HuH-7.5 (cell line): Measurements from ENCODE around the gene ZC3H18.

Source experiments
- DNase-seq: peaks from one replicate; pipeline ENCODE4 v3.0.0; 2011; ENCODE audit warnings: low spot score

The ZC3H18 gene

DNA sequence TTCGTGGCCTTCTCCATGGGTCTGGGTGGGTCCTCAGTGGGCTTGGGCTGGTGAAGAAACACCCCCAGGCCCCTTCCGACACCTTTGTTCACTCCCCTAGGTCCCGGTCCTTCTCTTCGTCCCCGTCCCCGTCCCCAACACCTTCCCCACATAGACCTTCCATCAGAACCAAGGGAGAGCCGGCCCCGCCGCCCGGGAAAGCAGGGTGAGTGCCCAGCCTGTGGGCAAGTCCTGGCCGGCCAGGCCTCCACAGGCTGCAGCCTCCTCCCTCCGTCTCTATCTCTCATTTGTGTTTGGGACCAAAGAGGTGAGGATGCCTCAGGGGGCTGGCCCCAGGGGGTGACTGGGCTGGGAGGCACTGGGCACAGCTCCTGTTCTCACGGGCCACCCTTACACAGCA, 53.7 kb downstream of the ZC3H18 start:
- no peak for DNase-seq

DNA sequence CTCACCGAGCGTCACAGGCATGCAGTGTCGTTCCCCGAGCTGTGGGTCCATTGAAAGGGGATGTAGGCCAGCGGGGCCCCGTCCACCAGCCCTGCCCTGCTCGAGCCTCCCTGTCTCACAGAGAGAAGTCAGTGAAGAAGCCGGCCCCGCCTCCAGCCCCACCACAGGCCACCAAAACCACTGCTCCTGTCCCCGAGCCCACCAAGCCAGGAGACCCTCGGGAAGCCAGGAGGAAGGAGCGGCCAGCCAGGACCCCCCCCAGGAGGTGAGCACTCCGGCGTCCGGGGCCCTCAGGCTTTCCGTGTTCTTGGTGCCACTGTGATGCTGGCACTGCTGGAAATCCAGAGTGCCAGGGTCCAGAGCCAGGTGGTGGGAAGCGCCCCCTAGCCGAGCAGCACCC, 54.3 kb downstream of the ZC3H18 start:
- no peak for DNase-seq

DNA sequence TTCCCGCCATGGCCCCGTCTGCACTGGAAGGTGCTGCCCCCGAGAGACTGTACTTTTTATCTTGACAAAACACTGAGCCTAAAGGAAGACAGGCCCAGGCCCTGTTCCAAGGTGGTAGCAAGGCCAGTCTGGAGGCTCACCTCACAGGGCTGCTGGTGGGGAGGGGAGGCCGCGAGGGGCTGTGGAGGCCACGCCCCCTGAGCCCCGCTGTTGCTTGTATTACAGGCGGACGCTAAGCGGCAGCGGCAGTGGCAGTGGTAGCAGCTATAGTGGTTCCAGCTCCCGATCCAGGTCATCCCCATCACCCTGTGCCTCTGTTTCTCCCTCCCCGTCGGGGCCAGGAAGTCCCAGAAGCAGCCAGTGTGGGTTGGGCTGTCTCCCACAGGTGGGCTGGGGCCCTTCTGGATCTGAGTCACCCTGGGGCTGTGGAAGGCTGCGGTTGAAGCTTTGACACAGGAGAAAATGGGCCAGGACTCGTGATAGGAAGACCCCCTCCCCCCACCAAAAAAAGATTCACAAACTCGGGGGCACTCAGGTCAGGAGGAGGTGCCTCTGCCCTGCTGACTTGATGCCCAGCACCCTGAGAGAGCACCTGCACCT, 54.9 kb downstream of the ZC3H18 start:
- DNase-seq: no peak

DNA sequence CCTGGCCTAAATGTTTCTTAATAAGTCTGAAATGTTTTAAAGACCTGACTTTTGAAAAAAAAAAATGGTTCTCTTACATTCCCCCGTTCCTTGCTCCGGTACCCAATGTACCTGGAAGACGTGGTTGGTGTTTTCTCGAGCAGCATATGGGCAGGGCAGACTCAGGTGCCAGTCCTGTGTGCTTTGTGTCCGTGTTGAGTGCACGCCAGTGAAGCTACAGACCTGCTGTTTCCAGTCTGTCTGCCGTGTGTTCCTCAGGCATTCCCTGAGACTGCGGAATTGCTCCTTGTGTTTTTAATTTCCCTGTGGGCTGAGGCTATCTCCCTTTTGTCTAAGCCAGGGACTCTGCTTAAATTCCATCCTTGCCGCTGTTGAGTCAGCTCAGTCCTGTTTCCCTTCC, 56.4 kb downstream of the ZC3H18 start:
- no peak for DNase-seq

DNA sequence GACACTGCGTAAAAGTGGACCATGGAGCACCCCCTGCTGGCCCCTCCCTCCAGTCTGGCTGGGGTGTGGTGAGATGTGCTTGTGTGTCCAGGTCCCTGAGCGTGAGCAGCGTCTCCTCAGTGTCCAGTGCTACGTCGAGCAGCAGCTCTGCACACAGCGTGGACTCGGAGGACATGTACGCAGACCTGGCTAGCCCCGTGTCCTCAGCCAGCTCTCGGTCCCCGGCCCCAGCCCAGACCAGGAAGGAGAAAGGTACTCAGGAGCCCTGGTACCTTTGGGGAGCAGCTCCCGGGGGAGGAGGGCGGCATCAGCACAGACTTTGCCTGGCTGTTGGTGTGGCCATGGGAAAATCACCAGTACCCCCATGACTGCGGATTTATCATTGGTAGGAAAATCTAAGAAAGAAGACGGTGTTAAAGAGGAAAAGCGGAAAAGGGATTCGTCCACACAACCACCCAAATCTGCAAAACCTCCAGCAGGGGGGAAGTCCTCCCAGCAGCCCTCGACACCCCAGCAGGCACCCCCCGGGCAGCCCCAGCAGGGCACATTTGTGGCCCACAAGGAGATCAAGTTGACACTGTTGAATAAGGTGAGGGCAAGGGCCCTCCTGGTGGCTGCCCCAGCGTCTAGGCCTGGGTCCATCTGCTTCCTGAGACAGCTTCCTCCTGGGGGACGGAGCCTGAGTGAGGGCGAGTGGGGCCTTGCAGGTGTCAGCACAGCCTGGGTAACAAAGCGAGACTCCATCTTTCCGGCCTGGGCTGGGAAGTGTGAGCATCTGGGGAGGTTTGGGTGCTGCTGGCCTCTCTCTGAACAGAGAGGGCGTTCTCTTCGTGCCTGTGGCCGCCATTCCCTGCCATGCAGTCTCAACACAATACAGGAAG, 57.6 kb downstream of the ZC3H18 start:
- no peak for DNase-seq

DNA sequence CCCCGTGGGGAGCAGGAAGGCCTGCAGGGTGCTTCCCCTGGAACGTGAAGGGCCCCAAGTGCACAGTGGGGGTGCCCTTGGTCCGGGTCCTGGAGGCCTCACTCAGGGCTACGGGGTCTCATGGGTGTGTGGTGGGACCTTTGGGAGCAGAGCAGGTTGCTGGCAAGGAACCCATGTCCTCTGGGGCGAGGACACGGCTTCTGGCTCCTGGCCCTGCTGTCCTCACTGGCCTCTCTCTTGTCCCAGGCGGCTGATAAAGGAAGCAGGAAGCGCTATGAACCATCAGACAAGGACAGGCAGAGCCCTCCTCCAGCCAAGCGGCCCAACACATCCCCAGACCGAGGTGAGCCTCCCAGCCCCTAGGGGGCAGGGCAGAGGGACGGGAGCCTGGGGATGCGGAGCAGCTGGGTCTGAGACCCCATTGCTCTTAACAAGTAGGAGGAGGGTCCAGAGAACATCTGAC, 58.3 kb downstream of the ZC3H18 start:
- DNase-seq: peak; percentile 96

DNA sequence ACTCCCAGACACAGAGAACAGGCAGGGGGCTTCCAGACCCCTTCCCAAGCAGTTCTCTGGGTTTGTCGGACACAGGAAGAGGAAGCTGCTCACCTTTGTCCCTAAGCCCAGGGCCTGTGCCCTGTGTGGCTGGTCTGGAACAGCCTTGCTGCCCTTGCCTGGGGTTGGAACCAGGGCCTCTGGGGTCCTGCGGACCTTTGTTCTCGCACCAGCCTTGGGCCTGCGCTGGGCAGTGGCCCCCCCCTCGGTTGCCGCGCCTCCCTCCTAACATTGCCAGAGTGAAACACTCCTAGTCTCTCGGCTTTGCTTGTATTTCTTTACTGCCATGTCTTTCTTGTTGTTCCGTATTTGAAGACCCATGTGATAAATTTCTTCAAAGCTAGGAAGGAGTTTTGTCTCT, 59.6 kb downstream of the ZC3H18 start:
- DNase-seq: no peak

DNA sequence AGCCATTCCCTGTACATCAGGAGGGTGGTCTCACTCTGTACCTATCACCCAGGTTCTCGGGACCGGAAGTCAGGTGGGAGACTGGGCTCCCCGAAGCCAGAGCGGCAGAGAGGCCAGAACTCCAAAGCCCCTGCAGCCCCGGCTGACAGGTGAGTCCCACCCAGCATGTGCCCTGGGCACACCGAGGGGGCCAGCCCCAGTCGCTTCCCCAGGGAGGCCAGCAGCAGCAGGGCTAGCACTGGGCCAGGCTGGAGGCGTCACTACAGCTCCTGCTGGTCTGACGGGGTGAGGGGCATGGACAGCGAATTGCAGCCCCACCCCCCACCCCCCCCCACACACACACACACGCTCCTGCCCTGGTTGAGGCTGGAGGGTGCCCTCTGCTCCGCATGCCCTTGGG, 60.2 kb downstream of the ZC3H18 start:
- no peak for DNase-seq

DNA sequence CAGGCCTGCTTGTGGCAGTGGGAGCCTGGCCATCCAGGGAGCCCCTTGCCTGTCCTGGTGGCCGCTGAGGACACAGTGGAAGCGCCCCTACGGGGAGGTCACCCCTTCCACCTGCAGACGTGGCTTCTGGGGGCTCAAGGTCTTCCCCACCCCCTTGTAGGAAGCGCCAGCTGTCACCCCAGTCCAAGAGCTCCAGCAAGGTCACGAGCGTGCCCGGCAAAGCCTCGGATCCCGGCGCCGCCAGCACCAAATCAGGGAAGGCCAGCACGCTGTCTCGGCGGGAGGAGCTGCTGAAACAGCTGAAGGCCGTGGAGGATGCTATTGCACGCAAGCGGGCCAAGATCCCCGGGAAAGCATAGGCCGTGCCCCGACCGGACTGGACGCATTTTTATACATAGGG, 60.7 kb downstream of the ZC3H18 start:
- no peak for DNase-seq

DNA sequence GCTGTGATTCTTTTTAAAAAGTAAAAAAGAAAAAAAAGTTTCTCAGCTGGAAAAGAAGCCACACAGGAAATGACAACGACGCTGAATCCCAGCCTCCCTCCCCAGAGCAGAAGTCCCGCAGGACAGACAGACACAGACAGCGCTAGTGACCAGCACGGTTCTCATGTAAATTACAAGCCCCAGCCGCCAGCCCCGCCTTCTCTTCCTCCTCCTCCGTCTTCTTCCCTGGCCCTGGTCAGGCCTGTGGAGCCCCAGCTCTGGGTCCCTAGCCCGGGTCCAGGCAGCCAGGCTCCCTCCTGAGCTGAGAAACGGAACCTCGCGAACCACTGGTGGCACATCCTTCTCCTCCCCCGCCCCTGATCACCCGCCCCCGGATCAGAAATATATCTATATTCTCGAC, 61.2 kb downstream of the ZC3H18 start:
- no peak for DNase-seq

DNA sequence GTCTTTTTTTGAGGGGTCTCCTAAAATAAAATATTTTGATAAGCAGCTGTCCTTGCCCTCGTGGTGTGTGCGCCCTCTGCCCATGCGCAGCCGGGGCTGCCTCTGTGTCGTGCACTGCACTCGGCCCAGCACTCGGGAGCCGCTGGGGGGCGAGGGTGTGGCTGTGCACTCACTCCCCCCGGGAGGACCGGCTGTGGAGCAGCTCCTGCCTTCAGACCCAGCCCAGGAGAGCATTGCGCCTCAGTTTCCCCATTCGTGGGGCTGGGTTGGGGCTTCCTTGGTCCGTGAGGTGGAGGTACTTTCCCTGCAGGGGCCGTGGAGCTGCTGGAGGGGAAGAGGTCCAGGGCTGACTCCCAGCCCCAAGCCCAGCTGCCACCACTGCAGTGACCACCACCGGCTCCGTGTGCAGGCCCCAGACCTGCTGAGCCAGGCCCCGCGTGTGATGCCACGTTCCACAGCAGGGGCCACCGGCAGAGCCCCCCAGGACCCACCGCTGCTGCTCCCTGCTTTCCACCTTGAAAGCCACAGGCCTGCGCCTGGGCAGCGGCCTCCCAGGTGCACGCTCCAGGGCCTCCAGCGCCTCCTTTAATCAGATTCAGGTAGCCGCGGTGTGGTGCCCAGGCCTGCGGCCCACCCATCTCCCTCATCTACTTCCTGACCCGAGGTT, 61.9 kb downstream of the ZC3H18 start:
- no peak for DNase-seq

DNA sequence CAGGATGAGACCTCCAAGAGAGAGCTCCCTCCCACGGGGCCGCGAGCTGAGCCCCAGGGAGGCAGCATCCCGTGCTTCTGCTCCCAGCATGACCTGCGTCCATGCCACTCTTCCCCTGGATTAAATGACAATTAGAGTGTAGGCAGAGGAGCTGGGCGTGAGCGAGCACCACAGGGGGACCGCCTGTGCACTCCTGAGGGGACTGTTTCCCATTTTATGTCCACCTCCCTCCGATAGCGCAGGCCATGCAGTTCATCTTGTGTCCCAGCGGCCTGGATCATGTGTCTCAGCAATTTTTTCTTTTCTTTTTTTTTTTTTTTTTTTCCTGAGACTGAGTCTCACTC, 62.4 kb downstream of the ZC3H18 start:
- no peak for DNase-seq

DNA sequence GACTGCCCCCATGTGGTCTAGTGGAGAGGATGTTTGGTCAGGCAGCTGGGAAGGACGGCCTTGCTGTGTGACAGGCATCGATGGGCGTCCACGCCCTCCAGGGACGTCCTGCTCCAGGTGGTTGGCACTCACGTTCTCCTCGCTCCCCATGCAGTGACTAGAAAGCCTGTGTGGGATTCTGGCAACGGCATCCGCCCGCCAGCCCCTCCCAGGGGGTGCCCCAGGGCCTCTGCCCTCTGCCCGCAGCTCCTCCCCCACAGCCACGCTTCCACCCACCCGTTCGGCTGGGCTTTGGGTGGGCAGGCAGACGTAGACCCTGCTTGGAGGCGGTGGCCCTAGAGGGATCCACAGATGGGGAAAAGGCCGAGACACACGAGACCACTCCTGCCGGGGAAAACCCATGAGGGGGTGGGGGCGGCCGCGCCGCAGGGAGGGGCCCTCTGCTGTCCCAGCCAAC, 63.5 kb downstream of the ZC3H18 start:
- peak; percentile 96 for DNase-seq

DNA sequence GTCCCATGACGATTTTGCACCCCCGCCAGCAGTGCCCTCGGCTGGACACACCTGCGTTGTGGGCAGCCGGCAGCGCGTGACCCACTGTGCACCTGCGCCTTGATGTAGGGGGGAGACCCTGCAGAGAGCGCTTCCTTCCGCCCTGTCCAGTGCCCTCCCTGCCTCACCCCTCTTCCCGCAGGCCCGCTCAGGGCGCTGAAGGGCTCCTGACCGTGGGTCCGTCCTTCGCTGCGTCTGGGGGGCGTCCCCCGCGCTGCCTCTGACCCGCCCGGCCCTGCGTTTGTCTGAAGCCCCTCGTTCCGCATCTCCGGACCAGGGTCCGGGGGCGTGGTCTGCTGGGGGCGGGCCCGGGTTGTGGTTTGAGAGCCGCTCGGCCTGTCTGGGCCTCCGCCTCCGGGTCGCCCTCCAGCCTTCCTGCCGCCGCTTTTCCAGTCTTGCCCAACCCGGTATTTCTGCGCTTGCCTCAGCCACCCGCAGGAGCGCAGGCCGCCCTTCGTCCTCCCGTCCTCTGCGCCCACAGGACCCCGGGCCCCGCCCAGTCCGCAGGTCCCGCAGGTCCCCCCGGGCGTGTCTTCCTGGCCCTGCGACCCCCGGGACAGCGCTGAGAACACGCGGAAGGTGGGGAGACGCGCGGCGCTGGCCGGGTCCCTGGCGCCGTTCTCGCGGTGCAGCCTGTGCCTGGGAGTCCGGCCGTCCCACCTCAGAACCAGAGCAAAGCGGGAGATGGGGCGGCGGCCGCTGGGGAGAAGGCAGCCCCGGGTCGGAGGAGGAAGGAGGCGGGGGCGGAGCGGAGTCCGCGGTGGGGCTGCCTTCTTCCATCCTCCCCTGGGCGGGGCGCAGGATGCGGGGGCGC, 64.2 kb downstream of the ZC3H18 start:
- DNase-seq: no peak

DNA sequence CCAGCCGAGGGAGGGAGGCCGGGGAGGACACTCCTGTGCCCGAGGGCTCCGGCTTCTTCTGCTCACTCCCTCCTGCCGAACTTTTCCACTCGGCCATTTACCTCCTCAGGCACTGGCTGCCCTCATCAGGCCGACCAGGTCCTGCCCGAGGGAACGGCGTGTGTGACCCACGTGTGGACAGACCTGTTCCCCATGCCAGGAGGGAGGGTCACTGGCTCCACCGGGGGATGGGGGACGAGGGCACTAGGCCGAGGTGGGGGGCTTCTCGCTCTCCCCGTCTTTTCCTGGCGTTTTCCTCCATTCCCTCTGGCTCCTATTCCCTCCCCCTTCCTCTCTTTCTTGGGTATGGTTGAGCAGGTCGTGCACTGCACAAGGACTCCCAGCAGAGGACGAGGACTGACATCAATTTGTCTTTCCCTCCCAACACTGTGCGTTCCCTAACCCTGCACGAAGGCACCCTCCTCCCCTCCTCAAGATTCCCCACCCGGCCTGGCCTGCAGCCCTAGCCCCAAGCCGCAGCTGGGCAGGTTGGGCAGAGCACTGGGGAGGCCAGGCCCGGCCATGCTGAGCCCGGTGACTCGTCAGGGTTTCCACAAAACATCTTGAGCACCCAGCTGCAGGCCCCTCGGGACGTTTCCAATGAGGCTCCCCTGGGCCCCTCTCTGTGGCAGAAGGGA, 64.9 kb downstream of the ZC3H18 start:
- DNase-seq: no peak

DNA sequence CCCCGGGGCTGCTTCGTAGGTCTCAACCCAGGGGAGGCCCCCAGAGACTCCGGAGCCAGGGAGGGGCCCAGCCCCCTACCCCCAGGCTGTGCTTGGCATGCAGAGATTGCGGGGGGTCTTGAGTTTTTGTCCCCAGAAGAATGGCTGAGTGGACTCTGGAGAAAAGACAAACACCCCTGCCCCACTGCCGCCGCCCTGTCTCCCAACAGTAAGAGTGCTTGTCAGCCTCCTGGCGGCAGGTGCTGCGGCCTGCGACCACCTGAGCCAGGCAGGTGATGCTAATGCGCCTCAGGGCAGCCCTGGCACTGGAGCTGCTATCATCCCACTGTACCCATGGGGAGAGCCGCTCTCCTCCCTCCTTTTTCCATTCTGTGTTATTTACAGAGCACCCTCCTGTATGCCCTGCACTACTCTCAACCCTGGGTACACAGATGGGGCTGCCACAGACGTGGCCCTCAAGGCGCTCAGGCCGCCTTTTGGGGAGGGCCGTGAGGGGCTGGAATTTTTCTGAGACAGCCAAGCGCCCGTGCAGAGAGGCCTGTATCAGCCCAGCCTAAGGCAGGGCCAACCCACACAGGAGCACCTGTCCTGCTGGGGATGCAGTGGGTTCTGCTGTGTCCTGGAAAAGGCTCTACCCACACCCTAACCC, 65.6 kb downstream of the ZC3H18 start:
- DNase-seq: no peak

DNA sequence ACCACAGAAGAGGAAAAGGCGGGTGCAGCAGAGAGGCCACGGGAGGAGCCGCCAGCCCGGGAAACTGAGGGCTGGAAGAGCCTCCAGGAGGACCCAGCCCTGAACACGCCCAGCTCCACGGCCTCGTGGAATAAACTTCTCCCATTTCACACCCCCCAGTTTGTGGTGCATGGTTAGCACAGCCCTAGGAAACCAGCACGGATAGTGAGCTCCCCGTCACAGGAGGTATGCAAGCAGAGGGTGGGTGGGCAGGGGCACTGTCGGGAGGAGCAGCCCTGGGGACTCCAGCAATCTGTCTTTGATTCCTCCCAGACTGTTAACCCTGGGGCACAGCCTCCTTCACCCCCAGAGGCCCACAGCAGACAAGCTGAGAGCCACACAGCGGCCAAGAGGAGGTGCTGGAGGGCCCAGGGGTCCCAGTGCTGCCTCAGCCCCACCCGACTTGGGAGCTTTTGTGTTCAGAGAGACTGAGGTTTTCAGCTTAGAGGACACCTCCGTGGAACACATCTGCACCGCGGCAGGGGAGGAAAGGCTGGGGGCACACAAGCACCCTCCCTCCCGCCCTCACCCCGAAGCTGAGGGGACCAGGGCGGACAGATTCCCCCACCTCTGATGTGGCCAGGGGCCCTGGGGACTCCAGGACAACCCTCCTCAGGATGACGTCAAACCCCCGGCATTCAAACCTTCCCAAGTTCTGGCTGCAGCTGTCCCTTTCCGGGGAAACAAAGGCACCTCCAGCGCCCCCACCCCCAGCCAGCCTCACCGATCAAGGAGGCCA, 66.5 kb downstream of the ZC3H18 start:
- DNase-seq: no peak

DNA sequence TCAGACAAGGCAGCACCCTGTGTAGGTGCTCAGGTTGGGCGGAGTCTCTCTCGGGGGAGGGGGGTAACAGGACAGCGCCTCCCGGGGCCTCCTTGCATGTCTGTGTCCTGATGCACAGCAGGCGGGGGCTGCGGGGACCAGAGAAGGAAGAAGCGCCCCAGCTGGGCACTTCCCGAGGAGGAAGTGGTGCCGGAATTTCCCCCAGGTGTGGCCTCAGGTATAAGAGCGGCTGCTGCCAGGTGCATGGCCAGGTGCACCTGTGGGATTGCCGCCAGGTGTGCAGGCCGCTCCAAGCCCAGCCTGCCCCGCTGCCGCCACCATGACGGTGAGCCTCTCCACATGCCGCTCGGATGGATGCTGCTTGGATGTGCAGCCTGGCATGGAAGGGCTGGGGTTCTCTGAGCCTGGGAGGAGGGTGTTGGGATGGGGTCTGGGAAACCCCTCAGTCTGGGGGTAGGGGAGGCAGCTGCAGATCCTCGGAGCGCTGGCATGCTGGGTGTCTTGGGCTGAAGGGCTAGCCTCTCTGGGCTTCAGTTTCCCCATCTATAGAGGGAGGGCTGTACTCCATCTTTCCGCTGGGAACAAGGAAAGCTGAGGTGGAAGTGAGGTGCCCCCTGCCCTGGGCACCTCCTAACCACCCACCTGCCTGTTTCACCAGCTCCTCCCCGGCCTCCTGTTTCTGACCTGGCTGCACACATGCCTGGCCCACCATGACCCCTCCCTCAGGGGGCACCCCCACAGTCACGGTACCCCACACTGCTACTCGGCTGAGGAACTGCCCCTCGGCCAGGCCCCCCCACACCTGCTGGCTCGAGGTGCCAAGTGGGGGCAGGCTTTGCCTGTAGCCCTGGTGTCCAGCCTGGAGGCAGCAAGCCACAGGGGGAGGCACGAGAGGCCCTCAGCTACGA, 68.4 kb downstream of the ZC3H18 start, which contains the start of gene IL17C:
Gene IL17C, plus strand, starts transcription at position 250 of the 908 bp plus-strand sequence. Its CDS starts 70 bp downstream, at position 320.
- no peak for DNase-seq
